Measurements from ENCODE around the gene UCP2.

DNA sequence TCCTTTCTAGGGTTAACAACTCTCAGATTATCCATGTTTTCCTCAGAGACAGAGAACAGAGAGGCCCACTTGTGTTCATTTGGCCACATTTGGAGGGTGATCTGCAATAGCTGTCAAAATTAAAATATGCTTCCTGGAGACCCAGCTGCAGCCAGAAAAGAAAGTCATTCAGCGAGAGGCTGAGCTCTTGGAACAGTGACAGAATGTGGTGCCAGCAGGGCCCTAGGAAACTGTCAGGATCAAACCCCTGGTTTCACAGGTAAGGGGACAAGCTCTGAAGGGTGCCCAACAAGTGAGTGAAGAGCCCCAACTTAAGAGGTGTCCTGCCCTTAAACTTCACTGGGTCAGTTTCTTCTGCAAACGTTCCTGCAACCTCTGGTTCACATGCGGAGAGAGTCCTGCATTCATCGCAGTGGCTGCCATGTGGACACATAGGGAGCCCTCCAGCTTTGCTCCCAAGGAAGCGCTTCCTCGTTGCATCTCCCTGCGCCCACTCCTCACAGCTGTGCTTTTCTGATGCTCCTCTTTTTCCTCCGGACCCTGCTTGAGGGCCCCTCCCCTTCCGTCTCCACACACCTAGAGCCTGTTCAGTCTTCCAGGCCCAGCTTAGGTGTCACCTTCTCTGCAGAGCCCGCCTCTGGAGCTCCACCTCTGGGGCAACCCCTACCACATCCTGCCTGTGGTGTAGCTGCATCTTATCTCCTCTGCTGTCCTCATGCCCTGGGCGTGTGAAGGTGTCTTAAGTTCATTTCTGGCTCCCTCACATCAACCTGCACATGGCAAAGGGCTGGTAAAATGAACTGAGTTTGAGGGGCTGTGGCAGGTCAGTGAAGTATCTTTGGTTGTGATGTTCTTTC, 22.3 kb upstream of the UCP2 start:
- TF ChIP-seq, protein P1, sequence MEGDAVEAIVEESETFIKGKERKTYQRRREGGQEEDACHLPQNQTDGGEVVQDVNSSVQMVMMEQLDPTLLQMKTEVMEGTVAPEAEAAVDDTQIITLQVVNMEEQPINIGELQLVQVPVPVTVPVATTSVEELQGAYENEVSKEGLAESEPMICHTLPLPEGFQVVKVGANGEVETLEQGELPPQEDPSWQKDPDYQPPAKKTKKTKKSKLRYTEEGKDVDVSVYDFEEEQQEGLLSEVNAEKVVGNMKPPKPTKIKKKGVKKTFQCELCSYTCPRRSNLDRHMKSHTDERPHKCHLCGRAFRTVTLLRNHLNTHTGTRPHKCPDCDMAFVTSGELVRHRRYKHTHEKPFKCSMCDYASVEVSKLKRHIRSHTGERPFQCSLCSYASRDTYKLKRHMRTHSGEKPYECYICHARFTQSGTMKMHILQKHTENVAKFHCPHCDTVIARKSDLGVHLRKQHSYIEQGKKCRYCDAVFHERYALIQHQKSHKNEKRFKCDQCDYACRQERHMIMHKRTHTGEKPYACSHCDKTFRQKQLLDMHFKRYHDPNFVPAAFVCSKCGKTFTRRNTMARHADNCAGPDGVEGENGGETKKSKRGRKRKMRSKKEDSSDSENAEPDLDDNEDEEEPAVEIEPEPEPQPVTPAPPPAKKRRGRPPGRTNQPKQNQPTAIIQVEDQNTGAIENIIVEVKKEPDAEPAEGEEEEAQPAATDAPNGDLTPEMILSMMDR (IDR thresholded peaks at IDR 0.05), result no peak
- TF ChIP-seq POLR2A (IDR thresholded peaks at IDR 0.05), result no peak

All from heart left ventricle (tissue), 13 donors.